ENCODE results near the gene ARHGAP31.

Gene ARHGAP31

DNA sequence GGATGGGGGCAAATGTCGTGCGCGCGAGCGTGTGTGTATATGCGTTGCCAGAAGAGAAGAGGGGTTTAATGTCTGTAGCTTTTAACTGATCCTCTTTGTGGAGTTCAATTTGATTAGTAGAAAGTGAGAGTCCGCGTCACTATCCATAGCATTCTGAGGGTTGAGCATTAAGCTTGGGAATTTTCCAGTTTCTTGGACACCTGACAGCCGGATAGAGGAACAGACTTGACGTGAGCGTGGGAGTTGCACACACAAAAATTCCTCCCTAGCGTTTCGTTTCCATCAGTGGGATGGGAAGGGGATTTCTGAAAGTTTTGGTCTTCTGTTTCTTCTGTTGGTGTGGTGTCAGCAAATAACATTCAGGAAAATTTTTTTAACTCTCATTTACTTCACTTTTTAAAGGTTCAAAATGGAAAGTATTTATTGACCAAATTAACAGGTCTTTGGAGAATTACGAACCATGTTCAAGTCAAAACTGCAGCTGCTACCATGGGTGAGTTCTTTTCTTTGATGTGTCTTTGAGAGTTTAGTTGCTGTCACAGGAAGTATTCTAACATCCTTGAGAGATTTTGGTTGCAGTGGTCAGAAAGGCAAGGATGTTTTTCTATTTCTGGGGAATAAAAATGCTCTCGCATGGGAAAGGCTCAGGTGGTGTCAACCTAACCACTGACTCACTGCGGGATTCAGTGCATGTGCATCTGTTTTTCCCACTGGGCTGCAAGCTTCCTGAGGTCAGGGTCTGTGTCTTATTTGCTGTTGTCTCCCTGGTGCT is 175.4 kb downstream of the ARHGAP31 start:
- Histone ChIP-seq H3K4me3 (ENCODE audit: low read length) (peak overlapping the region; percentile 90), H3K36me3 (ENCODE audit: insufficient read depth, low read depth, low read length) (peaks cover 27% of the 10 kb centered on the region), H3K27me3 (ENCODE audit: insufficient read depth, low read length) (no peaks in the 10 kb centered on the region), H3K9me3 (ENCODE audit: insufficient read depth, low read depth, low read length) (no peaks in the 10 kb centered on the region), H3K4me1 (ENCODE audit: insufficient read depth, low read length) (peaks cover 7% of the 10 kb centered on the region; the same call in 1 of the 2 replicates), H3K27ac (ENCODE audit: low read length) (no peak overlapping the region), H3K9ac (ENCODE audit: low read depth, low read length) (peak overlapping the region; percentile 92)
